HCT116 (cell line): ENCODE results near the gene ILF2. TPM values are rescaled to one million over a fixed set of nuclear protein-coding genes. Genes with fewer than 3 reads are reported as not detected.

Experiments used
- ATAC-seq: fragments of 200-7000 bp; cut with Tn5 transposase; 2 replicates; pipeline ENCODE4 v1.9.1; 2020; ENCODE audit warnings: mild to moderate bottlenecking, moderate library complexity
- BruUV-seq: library from RNA; stranded (reverse); fragments of 400-500 nt; replicated peaks from 2 replicates; lab custom pipeline; 2021; lab: Mats Ljungman, UMichigan
- CTCF ChIA-PET: fragments of 300-600 bp; sonication (Branson Sonifier 250); formaldehyde crosslinking; loops from one replicate; lab custom pipeline; 2021; ENCODE audit warnings: antibody characterized with exemption; lab: Charles Lee
- POLR2A ChIA-PET: fragments of 300-600, 350-600 bp; sonication (Branson Sonifier 250); formaldehyde crosslinking; loops from one replicate; lab custom pipeline; 2021; ENCODE audit warnings: antibody characterized with exemption; lab: Charles Lee
- RAD21 ChIA-PET, 2 experiments: fragments of 300-600 bp; sonication (Branson Sonifier 250); formaldehyde crosslinking; loops; one replicate each; lab custom pipeline; 2023; ENCODE audit warnings: low total read pairs in 2 of 2; ENCODE audit not compliant: uncharacterized antibody in 2 of 2, unreplicated experiment in 2 of 2, low non-redundant PET in 1 of 2; lab: Charles Lee
- DNase-seq: peaks from one replicate; pipeline ENCODE4 v3.0.0-alpha.2; 2010; ENCODE audit warnings: low read depth, low spot score
- H2AFZ ChIP-seq: fragments of 200-600 bp; shearing (Covaris generic), sonication (generic); 2 replicates; pipeline ENCODE4 v1.6.1; 2017; ENCODE audit warnings: low read depth, mixed run types, mixed read lengths, antibody characterized with exemption, low read length; ENCODE audit not compliant: poor library complexity, severe bottlenecking
- H3K27ac ChIP-seq: 2 replicates; pipeline ENCODE4 v1.5.1; 2012; ENCODE audit warnings: low read depth, low read length
- H3K27me3 ChIP-seq: fragments of 200-600 bp; sonication (generic); 2 replicates; pipeline ENCODE4 v1.6.1; 2016; ENCODE audit warnings: mixed run types, low read length, mixed read lengths; ENCODE audit not compliant: insufficient read depth
- H3K36me3 ChIP-seq, 2 experiments: fragments of 200-500 bp in 1 of 2; fragments of 200-600 bp in 1 of 2; sonication (Bioruptor generic) in 1 of 2; sonication (generic) in 1 of 2; 2 replicates each; pipeline versions ENCODE4 v1.5.1 to v1.6.1; 2014 to 2016; ENCODE audit warnings: low read length in 2 of 2, inconsistent platforms in 1 of 2, mixed read lengths in 1 of 2, mixed run types in 1 of 2; ENCODE audit not compliant: insufficient read depth in 2 of 2, control insufficient read depth in 1 of 2
- H3K4me1 ChIP-seq, 2 experiments: fragments of 200-600 bp in 1 of 2; sonication (generic) in 1 of 2; 2 replicates each; pipeline versions ENCODE4 v1.5.1 to v1.6.1; 2012 to 2017; ENCODE audit warnings: low read length in 2 of 2, inconsistent platforms in 1 of 2, mild to moderate bottlenecking in 1 of 2, mixed read lengths in 1 of 2, mixed run types in 1 of 2, moderate library complexity in 1 of 2; ENCODE audit not compliant: insufficient read depth in 2 of 2, control insufficient read depth in 1 of 2
- H3K4me2 ChIP-seq: fragments of 200-600 bp; sonication (generic); 2 replicates; pipeline ENCODE4 v1.6.1; 2017; ENCODE audit warnings: mixed run types, low read length, mixed read lengths
- H3K4me3 ChIP-seq, 2 experiments: fragments of 200-600 bp in 1 of 2; sonication (generic) in 1 of 2; replicated peaks in 1 of 2; 2 replicates each; pipeline ENCODE4 v1.5.1; 2011 to 2016; ENCODE audit warnings: low read length in 2 of 2, control low read depth in 1 of 2, low read depth in 1 of 2, mild to moderate bottlenecking in 1 of 2, mixed read lengths in 1 of 2, mixed run types in 1 of 2
- H3K79me2 ChIP-seq: fragments of 200-600 bp; sonication (generic); 2 replicates; pipeline ENCODE4 v1.6.1; 2017; ENCODE audit warnings: mild to moderate bottlenecking, mixed run types, low read length, moderate library complexity, mixed read lengths; ENCODE audit not compliant: insufficient read depth
- H3K9ac ChIP-seq: fragments of 200-600 bp; sonication (generic); 2 replicates; pipeline ENCODE4 v1.6.1; 2016; ENCODE audit warnings: low read length, mixed read lengths
- H3K9me2 ChIP-seq: fragments of 200-600 bp; sonication (generic), shearing (Covaris generic); 2 replicates; pipeline ENCODE4 v1.6.1; 2017; ENCODE audit warnings: mixed run types, mild to moderate bottlenecking, moderate library complexity; ENCODE audit not compliant: insufficient read depth
- H3K9me3 ChIP-seq, 2 experiments: fragments of 200-500 bp in 1 of 2; fragments of 200-600 bp in 1 of 2; sonication (Bioruptor generic) in 1 of 2; sonication (generic) in 1 of 2; 2 replicates each; pipeline ENCODE4 v1.6.1; 2014 to 2017; ENCODE audit warnings: low read length in 2 of 2, mixed read lengths in 2 of 2, inconsistent platforms in 1 of 2, low read depth in 1 of 2, mild to moderate bottlenecking in 1 of 2, mixed run types in 1 of 2, moderate library complexity in 1 of 2; ENCODE audit not compliant: control insufficient read depth in 1 of 2, insufficient read depth in 1 of 2
- H4K20me1 ChIP-seq: fragments of 200-600 bp; sonication (generic), shearing (Covaris generic); 2 replicates; pipeline ENCODE4 v1.6.1; 2017; ENCODE audit warnings: mixed run types, mild to moderate bottlenecking, moderate library complexity; ENCODE audit not compliant: insufficient read depth
- ATF3 ChIP-seq: IDR thresholded peaks from 2 replicates; pipeline ENCODE4 v1.6.1; 2012
- ELF1 ChIP-seq: IDR thresholded peaks from 2 replicates; pipeline ENCODE4 v1.6.1; 2012; ENCODE audit warnings: low read depth, borderline replicate concordance
- EZH2phosphoT487 ChIP-seq: fragments of 200-600 bp; IDR thresholded peaks from 2 replicates; pipeline ENCODE4 v1.6.1; 2018; ENCODE audit warnings: antibody characterized with exemption, borderline replicate concordance
- FOSL1 ChIP-seq: IDR thresholded peaks from 2 replicates; pipeline ENCODE4 v1.6.1; 2012; ENCODE audit warnings: low read depth
- JUND ChIP-seq: IDR thresholded peaks from 2 replicates; pipeline ENCODE4 v1.6.1; 2012
- POLR2AphosphoS5 ChIP-seq: IDR thresholded peaks from 2 replicates; pipeline ENCODE4 v1.6.1; 2011; ENCODE audit warnings: mild to moderate bottlenecking, low read depth, low read length, moderate library complexity
- RAD21 ChIP-seq: IDR thresholded peaks from 2 replicates; pipeline ENCODE4 v1.6.1; 2012; ENCODE audit warnings: low read depth, mild to moderate bottlenecking
- REST ChIP-seq: IDR thresholded peaks from 2 replicates; pipeline ENCODE4 v1.6.1; 2012; ENCODE audit warnings: low read depth
- SIN3A ChIP-seq: IDR thresholded peaks from 2 replicates; pipeline ENCODE4 v1.6.1; 2012; ENCODE audit warnings: low read depth
- SRF ChIP-seq: IDR thresholded peaks from 2 replicates; pipeline ENCODE4 v1.6.1; 2012; ENCODE audit warnings: low read depth
- TCF7L2 ChIP-seq: IDR thresholded peaks from 2 replicates; pipeline ENCODE4 v1.7.0; 2011; ENCODE audit warnings: borderline replicate concordance, inconsistent platforms; ENCODE audit not compliant: insufficient read depth, insufficient read length; ENCODE audit errors: extremely low read depth
- YY1 ChIP-seq: IDR thresholded peaks from 2 replicates; pipeline ENCODE4 v1.6.1; 2011; ENCODE audit warnings: low read length, low read depth, moderate library complexity, mild to moderate bottlenecking; ENCODE audit not compliant: insufficient replicate concordance; ENCODE audit errors: extremely low read depth
- ZBTB33 ChIP-seq: IDR thresholded peaks from 2 replicates; pipeline ENCODE4 v1.6.1; 2011; ENCODE audit warnings: mild to moderate bottlenecking, low read length, moderate library complexity; ENCODE audit not compliant: insufficient replicate concordance; ENCODE audit errors: extremely low read depth
- ZFX ChIP-seq: fragments of 450-650 bp; IDR thresholded peaks from 2 replicates; pipeline ENCODE4 v1.6.1; 2017
- ZNF274 ChIP-seq: fragments of 200-500 bp; sonication (Bioruptor generic); IDR thresholded peaks from 2 replicates; pipeline ENCODE4 v1.6.1; 2014; ENCODE audit warnings: mild to moderate bottlenecking, low read depth, low read length, inconsistent platforms
- intact Hi-C: fragments of 100-400 bp; cut with micrococcal nuclease; formaldehyde crosslinking; loops from 2 replicates; pipeline ENCODE4 v1.10.0; 2022
- total RNA-seq: library from RNA; stranded (reverse); gene quantifications from one replicate; pipeline ENCODE4 v1.2.1, GENCODE V29; 2021; ENCODE audit not compliant: unreplicated experiment

Gene ILF2
- total RNA-seq, 1 experiment from 2014 or later, result 335 TPM

- H3K36me3 ChIP-seq, result peaks cover 28 to 33% of the 10 kb centered on the region in 2 experiments
- H3K9me2 ChIP-seq, result no peaks in the 10 kb centered on the region
- H3K27me3 ChIP-seq, result no peaks in the 10 kb centered on the region
- H2AFZ ChIP-seq, result no peak overlapping the region
- ChIA-PET RAD21 (no interaction called here), CTCF (interaction anchor here (1.6 kb wide), 1 partner anchor 87 kb away, joined by 5 read pairs; no protein-coding TSS in a partner anchor), POLR2A (interaction anchor here (0.9 to 1.7 kb wide), 5 partner anchors 9 to 116 kb away, joined by 3 to 8 read pairs (median 3); partner anchors contain the start of genes CHTOP and SLC27A3)
- ATAC-seq (no peak), DNase-seq (no peak)
- H3K27ac ChIP-seq, result peak overlapping the region; percentile 80; the same call in 1 of the 2 replicates
- no peak for TF ChIP-seq JUND
- no peak for TF ChIP-seq SIN3A
- no peak for TF ChIP-seq ZBTB33
- no peak for TF ChIP-seq FOSL1
- no peak for TF ChIP-seq ZFX
- TF ChIP-seq ELF1, result no peak
- no peak for TF ChIP-seq SRF
- no peak for TF ChIP-seq POLR2AphosphoS5
- no peak for TF ChIP-seq ATF3
- TF ChIP-seq RAD21, result no peak
- no peak for TF ChIP-seq EZH2phosphoT487
- TF ChIP-seq TCF7L2, result no peak
- TF ChIP-seq ZNF274, result no peak
- no peak for TF ChIP-seq YY1
- TF ChIP-seq REST, result no peak
- no TSS peak for BruUV-seq
- H3K9ac ChIP-seq, result peak overlapping the region; percentile 67
- no peaks in the 10 kb centered on the region for H3K9me3 ChIP-seq
- H3K4me1 ChIP-seq, result peaks cover 10 to 22% of the 10 kb centered on the region in 2 experiments; a peak in 3 of 4 replicates
- peaks cover 16% of the 10 kb centered on the region for H3K79me2 ChIP-seq
- intact Hi-C loops, result no loop called here
- no peaks in the 10 kb centered on the region; the same call in 1 of the 2 replicates for H4K20me1 ChIP-seq
- H3K4me2 ChIP-seq, result peak overlapping the region; percentile 79
- peak overlapping the region; percentile 73 to 88 for H3K4me3 ChIP-seq
Observed at GRCh38 chr1:153659175-153659534, 11.6 kb downstream of the ILF2 start.
